B cell (primary cell): ENCODE measurements around the gene EEF1AKMT4. TPM values are rescaled to one million over a fixed set of nuclear protein-coding genes. Genes with fewer than 3 reads are reported as not detected.

Experiments
- ATAC-seq: fragments of 200-7000 bp; cut with Tn5 transposase; one replicate; pipeline ENCODE4 v1.10.0; 2021; ENCODE audit warnings: low read depth, mild to moderate bottlenecking, moderate number of reproducible peaks, moderate library complexity
- CTCF ChIA-PET: fragments of 350-600 bp; sonication (Branson Sonifier 250); formaldehyde crosslinking; loops from one replicate; lab custom pipeline; 2021; ENCODE audit warnings: antibody characterized with exemption, inconsistent platforms; lab: Charles Lee
- POLR2A ChIA-PET: fragments of 350-600 bp; sonication (Branson Sonifier 250); formaldehyde crosslinking; loops from one replicate; lab custom pipeline; 2021; ENCODE audit warnings: antibody characterized with exemption; lab: Charles Lee
- DNase-seq: peaks from one replicate; pipeline ENCODE4 v3.0.0; 2013
- H2AFZ ChIP-seq: 2 replicates; pipeline ENCODE4 v1.6.1; 2012; ENCODE audit warnings: mild to moderate bottlenecking, low read depth, low read length; ENCODE audit not compliant: insufficient read depth, poor library complexity, severe bottlenecking
- H3K27ac ChIP-seq, 2 donors: 1 replicate in 1 of 2; 2 replicates in 1 of 2; pipeline ENCODE4 v1.5.1; 2012 to 2013; ENCODE audit warnings: low read length in 2 of 2, mild to moderate bottlenecking in 2 of 2, moderate library complexity in 1 of 2
- H3K27me3 ChIP-seq, 4 experiments: fragments of 200-600 bp in 1 of 4; sonication (generic) in 1 of 4; replicated peaks in 1 of 4; 1 replicate in 2 of 4; 2 replicates in 2 of 4; pipeline versions ENCODE4 v1.6.1 to v1.7.0; 2013 to 2016; ENCODE audit warnings: low read length in 3 of 4, mild to moderate bottlenecking in 2 of 4, mixed read lengths in 1 of 4, moderate library complexity in 1 of 4; ENCODE audit not compliant: insufficient read depth in 4 of 4, control insufficient read depth in 3 of 4; ENCODE audit errors: control extremely low read depth in 1 of 4
- H3K36me3 ChIP-seq, 2 experiments: replicated peaks in 1 of 2; 1 replicate in 1 of 2; 2 replicates in 1 of 2; pipeline versions ENCODE4 v1.6.1 to v1.7.1; 2013; ENCODE audit warnings: low read length in 1 of 2; ENCODE audit not compliant: insufficient read depth in 2 of 2, control insufficient read depth in 1 of 2; ENCODE audit errors: control extremely low read depth in 1 of 2, extremely low read depth in 1 of 2
- H3K4me1 ChIP-seq, 2 donors: fragments of 200-600 bp in 1 of 2; sonication (generic) in 1 of 2; 1 replicate in 1 of 2; 2 replicates in 1 of 2; pipeline versions ENCODE4 v1.5.1 to v1.6.1; 2013 to 2017; ENCODE audit warnings: low read length in 2 of 2; ENCODE audit not compliant: control insufficient read depth in 2 of 2, insufficient read depth in 2 of 2
- H3K4me2 ChIP-seq: replicated peaks from 2 replicates; pipeline ENCODE3; 2012; ENCODE audit warnings: mild to moderate bottlenecking, low read depth, low read length; ENCODE audit not compliant: poor library complexity, severe bottlenecking
- H3K4me3 ChIP-seq, 5 experiments: fragments of 200-600 bp in 1 of 5; sonication (generic) in 1 of 5; 1 replicate in 3 of 5; 2 replicates in 2 of 5; pipeline versions ENCODE4 v1.5.1 to v1.7.0; 2011 to 2016; ENCODE audit warnings: low read length in 4 of 5, mild to moderate bottlenecking in 4 of 5, low read depth in 2 of 5, control low read depth in 1 of 5, moderate library complexity in 1 of 5; ENCODE audit not compliant: insufficient read depth in 1 of 5; ENCODE audit errors: control extremely low read depth in 1 of 5, extremely low read depth in 1 of 5
- H3K79me2 ChIP-seq: fragments of 200-600 bp; sonication (generic); one replicate; pipeline ENCODE4 v1.6.0; 2016; ENCODE audit warnings: low read length; ENCODE audit not compliant: control insufficient read depth, insufficient read depth
- H3K9ac ChIP-seq: fragments of 200-600 bp; sonication (generic); 2 replicates; pipeline ENCODE4 v1.6.1; 2017; ENCODE audit warnings: mild to moderate bottlenecking, low read length, moderate library complexity
- H3K9me3 ChIP-seq, 3 donors: one replicate each; pipeline versions ENCODE4 v1.6.1 to v1.7.1; 2013; ENCODE audit warnings: low read length in 2 of 3; ENCODE audit not compliant: control insufficient read depth in 2 of 3, insufficient read depth in 1 of 3; ENCODE audit errors: control extremely low read depth in 1 of 3
- H4K20me1 ChIP-seq: 2 replicates; pipeline ENCODE4 v1.6.0; 2012; ENCODE audit warnings: mild to moderate bottlenecking, low read length; ENCODE audit not compliant: insufficient read depth, control insufficient read depth, poor library complexity, severe bottlenecking
- H3K27ac Mint-ChIP-seq: one replicate; pipeline ENCODE4 v1.8.0; 2021; ENCODE audit warnings: mixed read lengths
- H3K27me3 Mint-ChIP-seq: one replicate; pipeline ENCODE4 v1.8.0; 2021; ENCODE audit warnings: mixed read lengths
- H3K4me1 Mint-ChIP-seq: one replicate; pipeline ENCODE4 v1.8.0; 2021; ENCODE audit warnings: mixed read lengths
- H3K4me3 Mint-ChIP-seq: one replicate; pipeline ENCODE4 v1.8.0; 2021; ENCODE audit warnings: mixed read lengths
- H3K9me3 Mint-ChIP-seq: one replicate; pipeline ENCODE4 v1.8.0; 2022; ENCODE audit warnings: mixed read lengths; ENCODE audit not compliant: insufficient read depth
- EZH2 ChIP-seq: IDR thresholded peaks from 2 replicates; pipeline ENCODE4 v1.6.1; 2012; ENCODE audit warnings: borderline replicate concordance, low read depth, mild to moderate bottlenecking, moderate library complexity, low read length; ENCODE audit not compliant: insufficient read depth, poor library complexity, severe bottlenecking
- WGBS: methylation state at CpG from one replicate; pipeline ENCODE4 v1.1.5; 2013; ENCODE audit warnings: missing lambda C conversion rate; ENCODE audit not compliant: insufficient coverage; 5-methylcytosine and 5-hydroxymethylcytosine counted together
- intact Hi-C: fragments of 100-400 bp; cut with micrococcal nuclease; formaldehyde crosslinking; loops from one replicate; pipeline ENCODE4 v1.10.0; 2022
- polyA plus RNA-seq: library from polyadenylated mRNA; depleted of rRNA; stranded (reverse); fragments of >200 nt; gene quantifications from 2 replicates; pipeline ENCODE4 v1.2.3, GENCODE V29; 2012
- total RNA-seq, 2 donors: library from RNA; stranded (reverse); fragments of 120-200 nt in 1 of 2; gene quantifications; 1 replicate in 1 of 2; 2 replicates in 1 of 2; pipeline versions ENCODE4 v1.2.3 to v1.2.4, GENCODE V29; 2013 to 2022
- TF ChIP-seq, protein P1 (sequence below): fragments of 200-600 bp; IDR thresholded peaks from one replicate; pipeline ENCODE4 v1.8.0; 2022; ENCODE audit warnings: antibody characterized with exemption, mild to moderate bottlenecking

The EEF1AKMT4 gene
- total and polyA plus RNA-seq, 2 donors (not counting 1 experiment from before 2014, with no cell fraction given) = 1.5 to 2.5 TPM

DNA sequence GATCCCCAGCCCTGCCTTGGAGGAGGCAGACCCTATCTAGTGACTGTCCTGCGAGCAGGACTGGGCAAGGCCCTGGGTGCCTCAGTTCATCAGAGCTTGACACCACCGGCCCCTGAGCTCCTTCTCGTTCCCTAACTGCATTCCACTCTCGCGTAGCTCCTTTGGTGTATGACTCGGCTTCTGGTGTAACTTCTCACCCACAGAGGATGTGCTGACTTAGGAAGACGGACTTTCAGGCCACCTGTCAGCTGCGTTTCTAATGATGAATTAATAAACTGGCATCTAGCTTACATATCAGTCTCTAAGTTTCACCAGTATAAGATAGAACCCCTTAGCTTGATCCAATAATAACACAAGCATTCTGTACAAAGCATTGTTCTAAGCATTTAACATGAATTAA is 45.9 kb upstream of the EEF1AKMT4 start:
- no peak overlapping the region for H3K27ac Mint-ChIP-seq

DNA sequence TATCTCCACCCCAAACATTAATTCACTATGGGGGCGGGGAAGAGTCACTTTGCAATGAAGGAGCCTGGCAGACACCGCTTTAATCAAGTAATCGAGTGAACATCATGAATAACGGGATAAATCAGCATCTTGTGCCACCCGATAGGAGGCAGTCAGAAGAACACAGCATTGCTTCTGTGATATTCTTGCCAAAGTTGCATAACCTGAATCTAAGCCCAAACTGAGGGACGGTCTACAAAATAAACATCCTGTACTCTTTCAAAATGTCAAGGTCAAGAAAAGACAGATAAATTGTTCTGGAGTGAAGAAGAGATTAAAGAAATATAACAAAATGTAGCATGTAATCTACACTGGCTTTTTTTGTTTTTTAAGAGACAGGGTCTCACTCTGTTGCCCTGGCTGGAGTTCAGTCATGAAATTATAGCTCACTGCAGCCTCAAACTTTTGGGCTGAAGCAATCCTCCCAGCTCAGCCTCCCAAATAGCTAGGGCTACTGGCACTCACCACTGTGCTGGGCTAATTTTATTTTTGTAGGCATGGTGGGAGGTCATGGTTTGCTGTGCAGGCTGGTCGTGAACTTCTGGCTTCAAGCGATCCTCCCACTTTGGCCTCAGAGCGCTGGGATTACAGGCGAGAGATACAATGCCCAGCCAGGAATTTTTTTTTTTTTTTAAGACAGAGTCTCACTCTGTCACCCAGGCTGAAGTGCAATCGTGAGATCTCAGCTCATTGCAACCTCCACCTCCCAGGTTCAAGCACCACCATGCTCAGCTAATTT is 40.1 kb upstream of the EEF1AKMT4 start:
- DNase-seq (no peak), ATAC-seq (no peak)
- H2AFZ ChIP-seq = no peak overlapping the region
- no peaks in the 10 kb centered on the region for H3K9me3 ChIP-seq
- Mint-ChIP-seq H3K27ac (no peak overlapping the region), H3K4me3 (no peak overlapping the region), H3K9me3 (no peaks in the 10 kb centered on the region), H3K27me3 (peaks cover 25% of the 10 kb centered on the region), H3K4me1 (no peaks in the 10 kb centered on the region)
- intact Hi-C loops = no loop called here
- peaks cover 0 to 8% (median 2%) of the 10 kb centered on the region in 4 experiments for H3K27me3 ChIP-seq
- H3K4me2 ChIP-seq = no peak overlapping the region
- no peaks in the 10 kb centered on the region for H3K36me3 ChIP-seq
- H3K79me2 ChIP-seq = no peaks in the 10 kb centered on the region
- CTCF ChIA-PET = interaction anchor here (0.5 kb wide), 1 partner anchor 301 kb away, joined by 3 read pairs; no protein-coding TSS in a partner anchor
- no peak overlapping the region for H3K27ac ChIP-seq
- H3K9ac ChIP-seq = no peak overlapping the region
- H4K20me1 ChIP-seq = no peaks in the 10 kb centered on the region
- POLR2A ChIA-PET = no interaction called here
- no peak overlapping the region for H3K4me3 ChIP-seq
- TF ChIP-seq, protein P1, sequence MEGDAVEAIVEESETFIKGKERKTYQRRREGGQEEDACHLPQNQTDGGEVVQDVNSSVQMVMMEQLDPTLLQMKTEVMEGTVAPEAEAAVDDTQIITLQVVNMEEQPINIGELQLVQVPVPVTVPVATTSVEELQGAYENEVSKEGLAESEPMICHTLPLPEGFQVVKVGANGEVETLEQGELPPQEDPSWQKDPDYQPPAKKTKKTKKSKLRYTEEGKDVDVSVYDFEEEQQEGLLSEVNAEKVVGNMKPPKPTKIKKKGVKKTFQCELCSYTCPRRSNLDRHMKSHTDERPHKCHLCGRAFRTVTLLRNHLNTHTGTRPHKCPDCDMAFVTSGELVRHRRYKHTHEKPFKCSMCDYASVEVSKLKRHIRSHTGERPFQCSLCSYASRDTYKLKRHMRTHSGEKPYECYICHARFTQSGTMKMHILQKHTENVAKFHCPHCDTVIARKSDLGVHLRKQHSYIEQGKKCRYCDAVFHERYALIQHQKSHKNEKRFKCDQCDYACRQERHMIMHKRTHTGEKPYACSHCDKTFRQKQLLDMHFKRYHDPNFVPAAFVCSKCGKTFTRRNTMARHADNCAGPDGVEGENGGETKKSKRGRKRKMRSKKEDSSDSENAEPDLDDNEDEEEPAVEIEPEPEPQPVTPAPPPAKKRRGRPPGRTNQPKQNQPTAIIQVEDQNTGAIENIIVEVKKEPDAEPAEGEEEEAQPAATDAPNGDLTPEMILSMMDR = no peak
- WGBS = 81% methylated on average over 10 of the region's 11 CpGs
- no peaks in the 10 kb centered on the region for H3K4me1 ChIP-seq

More for the DNA sequence above, 45.9 kb upstream of the EEF1AKMT4 start:
- no peak overlapping the region for H3K27ac ChIP-seq
- WGBS = 90% methylated on average over 6 of the region's 8 CpGs
- no peak overlapping the region for H3K9ac ChIP-seq
- no peak overlapping the region for H3K4me3 ChIP-seq
- H3K27me3 ChIP-seq = peaks cover 0 to 8% (median 2%) of the 10 kb centered on the region in 4 experiments
- no peak overlapping the region for H3K4me3 Mint-ChIP-seq
- no peak for ATAC-seq
- no peaks in the 10 kb centered on the region for H3K4me1 Mint-ChIP-seq
- no peaks in the 10 kb centered on the region for H3K36me3 ChIP-seq
- CTCF ChIA-PET = interaction anchor here (1.3 kb wide), 2 partner anchors 22 to 308 kb away, joined by 3 to 5 read pairs; no protein-coding TSS in a partner anchor
- peaks cover 18% of the 10 kb centered on the region for H3K27me3 Mint-ChIP-seq
- no peak overlapping the region for H3K4me2 ChIP-seq
- H3K9me3 Mint-ChIP-seq = no peaks in the 10 kb centered on the region
- POLR2A ChIA-PET = no interaction called here
- no peaks in the 10 kb centered on the region for H4K20me1 ChIP-seq
- H3K9me3 ChIP-seq = no peaks in the 10 kb centered on the region
- intact Hi-C loops = no loop called here
- no peaks in the 10 kb centered on the region for H3K4me1 ChIP-seq
- TF ChIP-seq EZH2 = no peak
- TF ChIP-seq, protein P1 = no peak
- DNase-seq = no peak
- no peak overlapping the region for H2AFZ ChIP-seq
- H3K79me2 ChIP-seq = no peaks in the 10 kb centered on the region
